CD4-positive, alpha-beta T cell treated with Interferon alpha-2 for 1 hour (primary cell): Measurements from ENCODE around the gene ZNF343.
"Not testable (repeated sequence)": the region's sequence is repeated elsewhere in the genome, so short reads cannot be mapped to it uniquely, and the experiment has no call there.

Source experiments
- DNase-seq, 2 donors: peaks; one replicate each; pipeline ENCODE4 v3.0.0-alpha.2; 2020 to 2022

Gene ZNF343

DNA sequence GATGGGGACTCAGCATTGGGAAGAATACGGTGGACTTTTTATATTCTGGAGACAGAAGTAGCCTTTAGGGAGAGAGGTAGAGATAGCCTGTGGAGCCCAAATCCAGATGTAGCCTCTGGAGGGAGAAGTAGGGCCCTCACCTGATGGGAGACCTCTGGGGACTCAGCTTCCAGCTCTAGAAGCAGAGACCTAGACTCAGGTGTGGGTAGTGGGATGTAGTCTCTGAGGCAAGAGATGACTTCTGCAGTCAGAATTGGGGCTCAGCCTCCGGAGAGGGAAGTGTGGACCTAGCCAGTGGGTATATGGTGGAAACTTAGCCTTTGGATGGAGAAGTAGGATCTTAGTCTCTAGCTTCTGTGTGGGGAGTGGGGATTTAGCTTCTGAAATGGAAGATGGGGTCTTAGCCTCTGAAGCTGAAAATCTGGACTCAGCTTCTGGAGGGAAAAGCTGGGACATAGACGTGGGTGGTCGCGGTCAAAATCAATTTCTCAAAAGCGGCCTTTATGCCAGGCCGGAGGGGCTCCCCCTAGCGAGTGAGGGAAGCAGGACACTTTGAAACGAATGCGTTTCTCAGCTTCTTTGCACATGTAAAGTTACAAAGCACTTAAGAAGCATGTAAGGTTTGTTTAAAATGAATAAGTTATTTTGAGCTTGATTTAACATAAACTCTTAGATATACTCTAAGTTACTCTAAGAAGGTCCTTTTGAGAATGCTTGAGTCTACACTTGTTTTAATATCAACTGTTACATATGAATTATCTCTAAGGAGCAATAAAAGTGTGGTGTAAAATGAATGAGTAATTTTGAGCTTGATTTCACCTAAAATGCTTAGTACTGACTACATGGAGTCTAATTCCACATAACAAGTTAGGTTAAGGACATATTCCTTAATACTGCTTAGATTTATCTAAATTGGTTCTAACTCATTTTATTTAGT, 12.9 kb upstream of the ZNF343 start:
- DNase-seq, result peak; percentile 37 to 63

- DNase-seq, result no peak
Measured at GRCh38 chr20:2520617-2521016, 11.9 kb upstream of the ZNF343 start.

DNA sequence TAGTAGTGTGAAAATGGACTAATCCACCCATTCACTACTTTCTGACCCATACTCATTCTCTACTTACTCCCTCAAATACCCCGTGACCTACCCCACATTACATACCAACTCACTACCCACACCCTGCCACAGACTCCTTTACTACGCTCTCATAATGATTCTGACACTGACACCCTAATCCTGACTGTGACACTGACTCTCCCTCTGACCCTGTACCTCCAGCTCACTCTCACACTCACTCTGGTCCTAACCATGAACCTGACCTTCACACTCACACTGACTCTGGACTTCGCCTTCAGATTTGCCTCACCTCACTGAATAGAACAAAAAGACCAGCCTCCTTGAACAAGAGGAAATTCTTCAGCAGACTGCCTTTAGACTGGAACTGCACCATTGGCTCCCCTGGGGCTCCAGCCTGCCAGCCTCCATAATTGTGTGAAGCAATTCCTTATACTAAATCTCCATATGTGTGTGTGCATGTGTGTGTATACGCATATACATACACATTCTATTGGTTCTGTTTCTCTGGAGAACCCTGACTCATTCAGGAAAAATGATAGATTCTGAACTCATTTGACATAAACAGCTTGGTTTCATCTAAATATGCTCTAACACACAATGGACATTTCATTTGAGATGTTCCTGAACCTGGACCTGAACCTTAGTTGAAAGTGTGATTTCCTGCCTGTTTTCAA, 10.5 kb upstream of the ZNF343 start:
- no peak for DNase-seq

- DNase-seq, result no peak
Measured at GRCh38 chr20:2518558-2518957, 9.8 kb upstream of the ZNF343 start.

DNA sequence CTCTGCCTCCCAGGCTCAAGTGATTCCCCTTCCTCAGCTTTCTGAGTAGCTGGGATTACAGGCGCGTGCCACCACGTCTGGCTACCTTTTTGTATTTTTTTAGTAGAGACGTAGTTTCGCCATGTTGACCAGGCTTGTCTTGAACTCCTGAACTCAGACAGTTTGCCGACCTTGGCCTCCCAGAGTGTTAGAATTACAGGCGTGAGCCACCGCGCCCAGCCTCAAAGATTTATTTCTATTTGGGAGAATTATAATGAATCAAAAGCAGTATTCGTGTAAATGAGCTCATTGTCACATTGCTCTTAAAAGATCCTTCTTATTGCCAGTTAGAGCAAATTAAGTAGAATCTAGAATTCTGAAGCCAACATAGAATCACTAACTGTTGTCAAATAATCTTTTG, 9.4 kb upstream of the ZNF343 start:
- no peak for DNase-seq

GRCh38 chr20:2516399-2516798, 7.7 kb upstream of the ZNF343 start:
- DNase-seq, result no peak

DNA sequence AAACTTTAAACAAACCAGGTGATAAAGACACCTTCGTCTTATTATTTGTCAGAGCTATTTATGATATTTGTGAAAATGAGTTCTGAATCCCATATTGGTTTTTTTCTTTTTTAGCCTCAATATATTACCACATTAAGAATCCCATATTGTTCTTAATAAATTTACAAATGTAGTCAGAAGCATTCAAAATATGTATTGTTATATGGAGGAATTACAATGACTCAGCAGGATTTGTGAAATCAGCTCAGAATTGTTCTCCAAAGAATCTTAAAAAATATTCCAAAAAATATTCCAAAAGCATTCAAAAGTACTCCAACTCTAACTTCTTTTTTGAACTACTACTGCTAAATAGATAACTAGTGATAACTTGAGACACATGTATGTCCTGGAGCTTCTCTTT, 6.5 kb upstream of the ZNF343 start:
- no peak for DNase-seq

DNA sequence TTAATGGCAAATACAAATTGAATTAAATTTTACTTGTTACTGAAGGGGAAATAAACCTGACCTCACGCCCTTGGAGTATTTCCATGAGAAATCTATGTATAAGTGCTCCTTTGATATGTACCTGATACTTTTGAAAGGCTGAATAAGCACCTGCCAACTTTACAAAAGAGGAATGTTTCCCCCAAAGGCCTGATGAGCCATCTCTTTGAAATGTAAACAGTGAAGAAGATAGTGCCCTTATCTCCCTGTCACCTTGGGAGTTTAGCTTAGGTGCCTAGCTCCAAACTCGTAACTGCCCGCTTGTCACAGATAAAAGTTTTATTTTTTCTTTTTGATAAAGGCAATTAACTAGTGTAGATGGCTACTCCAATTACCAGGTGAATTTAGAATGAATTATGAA, 1.1 kb upstream of the ZNF343 start:
- no peak for DNase-seq

- DNase-seq, result no peak
Measured at GRCh38 chr20:2509468-2509781, 710 bp upstream of the ZNF343 start.

DNA sequence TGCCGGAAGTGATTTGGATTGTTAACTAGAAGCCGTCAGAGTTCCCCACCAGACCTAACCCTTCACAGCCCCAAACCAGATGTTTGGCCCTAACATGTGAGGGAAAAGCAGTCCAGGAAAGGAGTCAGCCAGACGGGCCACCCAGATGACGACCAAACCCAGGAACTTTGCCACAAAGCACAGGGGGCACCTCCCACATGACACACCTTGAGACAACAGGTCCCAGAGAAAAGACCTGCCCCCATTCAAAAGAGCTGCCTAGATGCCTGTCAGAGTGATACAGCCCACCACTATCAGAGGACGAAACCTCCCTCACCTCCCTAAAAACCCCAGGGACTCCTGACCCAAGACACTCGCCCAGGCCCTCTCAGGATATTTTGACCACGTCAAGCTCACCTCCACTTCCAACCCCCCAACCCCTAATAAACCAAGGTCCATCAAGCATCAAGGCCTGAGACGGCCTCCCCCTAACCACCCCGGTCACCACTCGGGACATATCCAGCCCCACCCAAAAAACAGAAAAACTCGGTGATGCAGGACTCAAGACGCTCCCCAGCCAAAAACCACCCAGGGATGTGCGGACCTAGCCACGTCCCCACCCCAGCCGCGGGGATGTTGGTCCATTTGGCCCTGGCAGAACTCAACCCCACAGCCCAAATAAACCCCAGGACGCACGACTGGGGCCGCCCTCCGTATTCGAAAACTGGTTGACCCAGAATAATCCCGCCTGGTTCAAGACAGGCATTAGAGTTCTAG, 662 bp downstream of the ZNF343 start:
- no peak for DNase-seq

DNA sequence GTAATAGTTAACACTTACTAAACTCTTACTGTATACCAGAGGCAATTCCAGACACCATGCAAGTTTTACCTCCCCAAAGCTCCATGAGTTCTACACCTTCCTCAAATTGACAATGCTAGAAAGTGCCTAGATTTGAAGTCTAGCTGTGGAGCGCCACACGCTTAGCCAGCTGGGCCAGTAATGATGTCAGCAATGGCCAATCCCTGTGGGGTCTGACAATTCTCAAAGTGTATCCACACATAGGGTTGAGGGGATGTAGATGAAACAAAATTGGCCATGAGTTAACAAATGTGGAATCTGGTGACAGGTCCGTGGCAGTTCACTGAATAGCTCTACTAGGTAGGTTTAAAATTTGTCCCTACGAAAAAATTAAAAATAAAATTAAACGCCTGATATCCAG, 1.3 kb downstream of the ZNF343 start:
- DNase-seq, result no peak

GRCh38 chr20:2506426-2506825, 2.3 kb downstream of the ZNF343 start:
- not testable (repeated sequence) for DNase-seq

- not testable (repeated sequence) for DNase-seq
Measured at GRCh38 chr20:2504803-2505202, 3.9 kb downstream of the ZNF343 start.

DNA sequence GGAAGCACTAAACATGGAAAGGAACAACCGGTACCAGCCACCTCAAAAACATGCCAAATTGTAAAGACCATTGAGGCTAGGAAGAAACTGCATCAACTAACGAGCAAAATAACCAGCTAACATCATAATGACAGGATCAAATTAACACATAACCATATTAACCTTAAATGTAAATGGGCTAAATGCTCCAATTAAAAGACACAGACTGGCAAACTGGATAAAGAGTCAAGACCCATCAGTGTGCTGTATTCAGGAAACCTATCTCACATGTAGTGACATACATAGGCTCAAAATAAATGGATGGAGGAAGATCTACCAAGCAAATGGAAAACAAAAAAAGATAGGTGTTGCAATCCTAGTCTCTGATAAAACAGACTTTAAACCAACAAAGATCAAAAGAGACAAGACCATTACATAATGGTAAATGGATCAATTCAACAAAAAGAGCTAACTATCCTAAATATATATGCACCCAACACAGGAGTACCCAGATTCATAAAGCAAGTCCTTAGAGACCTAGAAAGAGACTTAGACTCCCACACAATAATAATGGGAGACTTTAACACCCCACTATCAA, 5.8 kb downstream of the ZNF343 start:
- DNase-seq, result not testable (repeated sequence)

GRCh38 chr20:2485661-2486060, 23.1 kb downstream of the ZNF343 start:
- DNase-seq, result no peak

- no peak for DNase-seq
Measured at GRCh38 chr20:2485080-2485479, 23.6 kb downstream of the ZNF343 start.

- no peak for DNase-seq
Measured at GRCh38 chr20:2483504-2483903, 25.2 kb downstream of the ZNF343 start.

DNA sequence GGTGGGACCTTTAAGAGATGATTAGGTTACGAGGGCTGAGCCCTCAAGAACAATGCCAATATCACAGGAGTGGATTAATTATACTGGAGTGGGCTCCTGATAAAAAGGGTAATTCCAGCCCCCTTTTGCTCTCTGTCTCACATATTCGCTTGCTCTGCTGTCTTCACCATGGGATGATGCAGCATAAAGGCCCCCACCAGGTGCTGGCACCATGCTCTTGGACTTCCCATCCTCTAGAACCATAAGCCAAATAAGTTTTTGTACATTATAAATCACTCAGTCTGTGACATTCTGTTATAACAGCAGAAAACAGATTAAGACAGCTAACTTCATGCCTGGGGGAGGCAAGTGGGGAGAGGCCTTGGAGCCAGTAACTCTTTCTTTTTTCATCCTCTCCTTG, 28.3 kb downstream of the ZNF343 start:
- no peak for DNase-seq

DNA sequence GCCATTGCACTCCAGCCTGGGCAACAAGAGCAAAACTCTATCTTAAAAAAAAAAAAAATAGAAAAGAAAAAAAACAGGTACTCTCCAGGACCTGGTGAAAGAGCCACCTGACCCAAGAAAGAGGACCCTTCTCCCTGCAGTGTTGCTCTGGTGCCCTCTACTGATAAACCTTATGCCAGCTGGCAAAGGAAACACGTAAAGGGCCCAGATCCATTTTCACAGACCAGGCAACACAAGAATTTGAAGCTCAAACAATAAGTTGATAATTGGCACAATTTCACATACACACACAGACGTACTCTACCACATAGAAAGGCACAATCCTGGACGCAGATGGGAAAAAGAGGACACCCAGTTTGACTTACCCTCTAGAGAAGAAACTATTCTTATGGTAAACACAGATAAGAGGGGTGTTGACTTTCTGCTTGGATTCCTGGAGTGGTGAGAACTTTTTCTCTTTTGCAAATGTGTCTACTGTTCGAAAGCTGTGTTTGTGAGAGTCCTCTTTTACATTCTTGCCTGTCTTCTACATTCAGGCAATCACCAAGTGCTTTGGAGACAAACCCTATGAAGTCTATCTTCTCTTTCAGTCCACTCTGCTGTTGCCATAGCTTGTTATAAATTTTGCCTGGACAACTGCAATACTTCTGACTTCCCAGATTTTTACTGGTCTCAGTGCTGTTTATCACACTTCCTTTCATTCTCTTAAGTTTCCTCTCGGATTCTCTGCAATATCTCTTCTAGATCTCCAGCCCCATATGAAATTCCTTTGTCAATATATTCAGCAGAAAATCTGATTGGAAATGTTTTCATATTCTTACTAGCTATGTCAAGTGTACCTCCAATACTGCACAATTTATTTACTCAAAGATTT, 31.7 kb downstream of the ZNF343 start:
- DNase-seq, result no peak

GRCh38 chr20:2475850-2476741, 32.6 kb downstream of the ZNF343 start:
- DNase-seq, result no peak

GRCh38 chr20:2473516-2473915, 35.2 kb downstream of the ZNF343 start:
- no peak for DNase-seq
